ENCODE data around the gene TAS2R16.

The TAS2R16 gene, protein sequence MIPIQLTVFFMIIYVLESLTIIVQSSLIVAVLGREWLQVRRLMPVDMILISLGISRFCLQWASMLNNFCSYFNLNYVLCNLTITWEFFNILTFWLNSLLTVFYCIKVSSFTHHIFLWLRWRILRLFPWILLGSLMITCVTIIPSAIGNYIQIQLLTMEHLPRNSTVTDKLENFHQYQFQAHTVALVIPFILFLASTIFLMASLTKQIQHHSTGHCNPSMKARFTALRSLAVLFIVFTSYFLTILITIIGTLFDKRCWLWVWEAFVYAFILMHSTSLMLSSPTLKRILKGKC

DNA sequence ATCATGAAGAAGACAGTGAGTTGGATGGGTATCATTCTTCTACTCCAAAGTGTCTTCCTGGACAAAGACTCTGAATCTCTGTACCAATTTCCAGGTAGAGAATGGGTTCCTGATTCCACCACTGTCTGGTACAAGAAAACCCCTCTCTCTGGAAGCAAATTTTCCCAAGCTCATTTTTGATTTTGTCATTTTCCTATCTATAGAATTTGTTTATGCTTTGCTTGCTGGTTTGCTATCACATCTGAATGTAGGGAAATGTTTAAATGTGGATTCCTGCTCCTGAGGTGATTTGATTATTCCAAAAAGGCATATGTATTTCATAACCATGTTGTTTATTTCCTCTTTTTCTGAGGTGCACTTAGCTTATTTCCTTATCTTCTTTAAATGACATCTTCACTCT lies at the start of gene TAS2R16:
TSS of gene TAS2R16 (minus strand) at position 101 of the 400 bp plus-strand sequence. CDS start at position 35, 66 bp downstream.
- DNase-seq: no peak

DNA sequence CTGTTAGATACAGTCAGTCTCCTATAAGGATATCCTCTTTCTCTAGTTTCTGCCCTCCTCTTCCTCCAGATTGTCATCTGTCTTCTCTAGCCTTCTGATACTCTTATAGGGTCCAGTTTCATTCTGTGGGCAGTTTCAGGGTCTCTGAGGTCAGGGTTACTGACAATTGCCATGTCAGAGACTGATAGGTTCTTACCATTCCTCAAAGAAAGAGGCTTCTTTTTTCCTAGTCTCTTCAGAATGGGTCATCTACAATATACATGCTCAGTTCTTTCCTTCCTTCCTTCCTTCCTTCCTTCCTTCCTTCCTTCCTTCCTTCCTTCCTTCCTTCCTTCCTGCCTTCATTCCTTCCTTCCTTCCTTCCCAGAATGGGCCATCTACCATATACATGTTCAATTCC lies 48.1 kb upstream of the TAS2R16 start:
- no peak for DNase-seq

DNA sequence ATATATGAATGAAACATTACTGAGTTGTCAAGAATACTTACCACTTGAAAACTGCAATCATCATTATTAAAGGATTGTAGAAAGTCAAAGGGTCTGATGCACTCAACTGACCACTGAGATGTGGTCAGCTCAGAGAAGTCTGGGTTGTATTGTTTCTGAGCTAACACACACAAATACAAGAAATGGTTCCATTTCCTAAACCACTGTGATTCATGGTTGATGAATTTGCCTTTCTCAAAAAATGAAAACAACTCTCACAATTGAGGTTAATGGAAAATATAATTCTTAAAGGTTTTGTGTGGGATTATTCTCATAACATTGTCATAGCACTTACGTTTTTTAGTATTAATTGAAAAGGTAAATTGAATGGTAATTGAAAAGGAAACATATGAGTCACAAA lies 45.6 kb upstream of the TAS2R16 start:
- no peak for DNase-seq

DNA sequence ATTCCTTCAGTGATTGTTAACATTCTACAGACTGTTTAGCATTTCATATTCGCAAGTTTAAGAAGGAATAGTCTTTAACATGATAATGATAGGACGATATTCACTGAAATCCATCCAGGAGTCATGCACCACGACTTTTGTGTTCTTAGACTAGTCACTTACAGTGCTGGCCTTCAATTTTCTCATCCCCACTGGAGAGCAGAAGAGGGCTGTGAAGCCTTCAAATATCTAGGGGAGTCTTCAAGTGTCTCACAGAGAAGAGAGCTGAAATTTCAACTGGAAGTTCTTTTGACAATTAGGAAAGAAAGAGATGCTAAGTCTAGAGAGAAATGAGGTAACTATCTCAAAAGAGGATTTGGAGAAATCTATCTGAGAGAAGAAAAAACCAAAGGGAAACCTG lies 43.8 kb upstream of the TAS2R16 start:
- no peak for DNase-seq

DNA sequence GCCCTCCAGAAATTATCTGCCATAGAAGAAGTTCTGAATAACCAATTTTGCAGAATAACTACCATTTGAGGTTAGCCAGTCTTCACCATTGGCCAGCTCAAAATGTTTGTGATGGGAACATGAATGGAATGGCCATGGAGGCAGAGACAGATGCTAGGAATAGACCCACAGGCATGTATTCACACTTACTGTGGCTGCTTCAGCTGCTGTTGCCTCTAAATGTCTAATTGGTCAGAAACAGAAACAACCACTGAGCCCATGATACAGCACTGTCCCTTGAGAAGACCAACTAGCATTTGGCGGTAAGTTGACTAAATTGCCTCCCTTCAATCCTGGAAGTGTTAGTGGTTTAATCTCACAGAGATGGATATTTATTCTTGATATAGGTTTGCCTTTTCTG lies 38.6 kb upstream of the TAS2R16 start:
- DNase-seq: no peak

DNA sequence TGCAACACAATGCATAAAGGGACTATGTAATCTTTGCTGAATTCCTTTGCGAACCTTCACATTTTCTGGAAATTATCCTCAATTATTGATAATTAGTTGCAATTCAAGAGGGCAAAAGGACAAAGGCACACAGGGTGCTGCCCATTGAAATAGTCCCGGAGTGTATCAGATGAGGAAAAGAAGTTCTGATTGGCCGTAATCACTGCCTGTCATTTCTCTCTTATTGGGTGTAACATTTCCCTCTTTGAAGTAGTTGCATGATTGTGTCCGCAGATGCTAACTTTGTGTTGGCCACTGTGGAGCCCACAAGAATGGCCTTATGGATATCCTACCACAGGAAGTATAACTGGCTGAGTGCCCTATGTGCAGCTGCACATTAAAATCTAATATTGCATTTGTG lies 35.1 kb upstream of the TAS2R16 start:
- no peak for DNase-seq

DNA sequence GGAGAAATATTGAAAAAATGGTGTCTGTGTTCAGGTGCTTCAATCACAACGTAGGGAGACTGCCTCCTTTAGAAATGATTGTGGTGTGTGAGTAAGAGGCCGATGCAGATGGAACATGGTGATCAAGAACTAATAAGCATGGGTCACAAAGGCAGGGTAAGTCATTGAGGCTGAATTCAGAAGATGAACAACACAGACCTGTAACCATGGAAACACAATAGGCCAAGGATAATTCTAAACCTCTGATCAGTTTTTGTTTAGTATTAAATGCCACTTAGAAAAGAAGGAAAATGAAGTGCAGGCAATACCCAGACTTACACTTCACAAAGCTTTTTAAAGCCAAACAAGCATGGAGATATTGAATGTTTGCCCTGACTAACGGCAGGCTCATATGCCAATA lies 32.8 kb upstream of the TAS2R16 start:
- no peak for DNase-seq

DNA sequence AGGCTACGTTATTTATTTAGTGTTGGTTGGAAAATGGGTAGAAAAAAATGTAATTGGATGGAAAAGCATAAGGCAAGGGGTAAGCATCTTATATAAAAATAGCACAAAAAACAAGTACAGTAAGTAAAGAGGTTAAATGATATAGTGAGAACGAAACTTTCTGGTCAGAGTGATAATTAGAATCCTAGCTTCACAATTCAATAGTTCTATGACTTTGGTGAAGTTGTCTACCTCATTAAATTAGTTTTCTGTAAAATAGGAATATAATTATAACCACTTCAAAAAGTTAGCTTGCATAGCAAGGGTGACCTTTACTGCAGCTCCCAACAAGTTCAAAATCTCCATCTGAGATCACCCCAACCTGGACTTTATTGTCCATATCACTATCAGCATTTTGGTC lies 30.8 kb upstream of the TAS2R16 start:
- no peak for DNase-seq

DNA sequence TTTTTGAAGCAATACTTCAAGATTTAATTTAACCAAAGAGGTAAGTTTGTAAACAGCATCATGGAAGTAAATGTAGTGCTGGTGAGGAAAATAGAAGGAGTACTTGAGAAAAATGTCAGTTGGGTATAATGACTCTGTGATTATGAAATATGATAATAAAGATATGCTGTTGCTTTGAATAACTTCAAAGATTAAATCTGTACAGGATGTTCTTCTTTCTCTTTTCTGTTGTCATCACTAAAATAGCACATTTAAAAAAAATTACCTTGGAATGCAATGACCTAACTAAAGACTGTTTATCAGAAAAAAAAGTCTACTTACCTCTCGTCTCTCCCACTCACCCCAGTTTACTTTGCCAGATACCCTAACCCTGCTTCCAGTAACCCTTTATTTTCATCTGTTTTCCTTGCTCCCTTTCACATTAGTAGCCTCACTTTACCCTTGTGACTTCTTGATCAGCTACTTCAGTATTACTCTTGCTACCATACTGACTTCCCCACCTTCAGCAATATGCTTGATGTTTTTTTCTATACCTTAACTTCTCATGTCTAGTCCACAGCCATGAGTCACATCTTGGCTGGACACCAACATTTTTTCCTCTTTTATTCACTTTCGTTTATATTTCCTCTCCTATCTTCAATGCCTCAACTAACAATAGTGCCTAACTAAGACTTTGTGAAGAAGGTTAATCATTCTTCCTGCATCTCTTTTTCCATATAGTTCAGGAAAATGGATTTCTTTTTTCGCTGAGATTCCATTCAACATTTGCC lies 29.7 kb upstream of the TAS2R16 start:
- DNase-seq: no peak

DNA sequence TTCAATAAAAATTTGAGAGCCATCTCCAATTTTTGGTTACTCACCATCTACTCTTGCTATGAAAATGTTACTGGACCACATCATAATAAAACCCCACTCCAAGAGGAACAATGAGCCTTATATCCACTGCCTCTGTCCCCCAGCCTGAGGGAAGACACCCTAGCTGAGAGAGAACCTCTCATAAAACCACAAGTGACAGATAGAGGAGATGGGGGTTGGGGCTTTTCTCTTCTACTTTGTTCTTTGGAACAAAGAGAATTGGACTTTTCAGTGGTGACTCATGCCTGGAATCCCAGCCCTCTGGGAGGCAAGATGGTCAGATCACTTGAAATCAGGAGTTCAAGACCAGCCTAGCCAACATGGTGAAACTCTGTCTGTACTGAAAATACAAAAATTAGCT lies 27.6 kb upstream of the TAS2R16 start:
- DNase-seq: no peak

DNA sequence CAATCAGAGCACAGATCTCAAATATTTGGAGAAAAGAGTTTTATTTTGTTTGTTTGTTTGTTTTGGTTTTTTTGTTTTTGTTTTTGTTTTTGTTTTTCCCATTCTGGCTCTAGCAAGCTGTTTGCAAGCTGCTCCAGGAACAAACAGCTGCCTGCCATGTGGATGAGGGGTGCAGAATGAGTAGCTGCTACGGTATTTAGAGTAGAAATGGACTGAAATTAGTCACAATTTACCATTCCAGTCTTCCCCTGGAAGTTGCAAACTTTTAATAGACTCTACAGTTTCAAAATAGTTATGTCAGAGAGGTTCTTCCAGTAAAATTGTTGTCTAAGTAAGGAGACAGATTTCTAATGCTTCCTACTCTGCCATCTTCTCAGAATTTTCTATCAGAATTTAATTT lies 27.1 kb upstream of the TAS2R16 start:
- no peak for DNase-seq

DNA sequence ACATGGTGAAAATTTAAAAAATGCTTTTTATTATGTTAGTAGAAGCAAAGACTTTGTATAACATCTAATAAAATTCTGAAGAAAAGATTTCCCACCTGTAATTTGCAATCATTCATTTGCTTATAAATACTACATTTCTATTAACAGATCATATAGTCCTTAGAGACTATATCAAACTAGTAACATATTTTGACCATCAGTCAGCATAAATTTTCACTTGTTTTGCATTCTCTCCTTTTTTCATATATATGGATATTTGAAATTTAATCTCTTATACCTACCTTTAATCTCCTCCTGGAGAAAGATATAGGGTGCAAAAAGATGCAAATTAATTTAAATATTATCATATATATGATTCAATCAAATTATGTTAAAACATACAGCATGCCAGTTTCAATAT lies 16.9 kb upstream of the TAS2R16 start:
- DNase-seq: no peak

DNA sequence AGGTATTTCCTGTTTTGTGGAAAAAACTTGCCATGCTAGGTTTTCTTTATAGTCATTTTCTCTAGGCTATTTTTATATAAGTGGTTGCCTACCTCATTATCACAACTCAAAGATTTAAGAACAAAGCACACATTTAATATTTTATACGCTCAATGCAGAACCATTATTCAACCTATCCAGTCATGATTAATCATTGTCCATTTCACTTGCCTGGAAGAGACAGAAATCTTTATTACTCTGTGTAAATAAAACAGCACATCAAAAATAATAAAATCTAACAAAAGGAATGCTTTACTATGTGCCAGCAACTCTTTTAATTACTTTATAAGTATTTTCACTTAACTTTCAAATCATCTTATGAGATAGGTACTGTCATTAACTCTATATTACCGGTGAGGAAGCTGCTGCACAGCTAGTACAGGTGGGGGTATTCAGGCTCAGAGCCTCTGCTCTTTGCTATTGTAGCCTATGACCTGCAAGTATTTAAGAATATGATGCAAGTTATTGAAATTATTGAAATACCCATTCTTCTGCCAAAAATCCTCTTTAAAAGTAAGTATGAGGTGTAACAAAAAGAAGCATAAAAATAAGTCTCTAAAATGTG lies 16.4 kb upstream of the TAS2R16 start:
- no peak for DNase-seq

DNA sequence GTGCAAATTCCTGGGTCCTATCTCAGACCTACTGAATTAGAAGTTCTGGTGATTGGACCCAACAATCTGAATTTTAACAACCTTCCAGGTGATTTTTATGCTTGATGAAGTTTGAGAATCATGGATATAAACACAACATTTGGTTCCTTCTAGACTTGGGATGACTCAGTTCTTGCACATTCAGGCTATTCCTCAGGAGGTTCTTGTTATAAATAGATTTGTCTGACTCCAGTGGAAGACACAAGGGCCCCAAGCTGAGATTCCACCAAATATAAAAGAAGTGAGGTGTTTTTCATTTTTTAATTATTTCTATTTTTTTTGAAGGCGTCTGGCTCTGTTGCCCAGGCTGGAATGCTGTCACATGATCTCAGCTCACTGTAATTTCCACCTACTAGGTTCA lies 9.4 kb upstream of the TAS2R16 start:
- no peak for DNase-seq

DNA sequence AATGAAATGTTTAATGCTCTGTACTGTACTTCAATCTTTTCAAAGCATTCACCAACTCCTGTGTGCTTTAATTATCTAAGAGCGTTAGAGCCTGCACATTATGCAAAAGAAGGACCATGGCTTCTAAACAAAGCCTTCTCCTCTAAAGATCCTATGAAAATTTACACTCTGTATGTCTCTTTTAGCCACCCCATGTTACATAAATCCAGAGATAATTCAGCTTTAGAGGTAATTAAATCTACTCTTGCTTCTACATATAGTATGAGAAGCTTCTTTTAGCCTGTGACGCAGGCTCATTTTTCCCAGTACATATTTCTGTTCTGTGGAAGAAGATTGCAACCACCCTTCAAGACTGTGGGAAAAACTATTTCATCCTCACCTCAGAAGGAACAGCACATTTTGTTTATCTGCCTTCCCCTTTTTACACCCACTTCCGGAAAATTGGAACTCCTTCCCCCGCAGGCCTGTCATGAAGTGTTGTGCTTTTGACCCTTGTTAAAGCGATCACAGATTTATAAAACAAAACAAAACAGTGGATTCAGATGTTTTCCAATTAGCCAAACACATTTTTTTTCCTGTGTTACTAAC lies 8.1 kb upstream of the TAS2R16 start:
- DNase-seq: no peak

DNA sequence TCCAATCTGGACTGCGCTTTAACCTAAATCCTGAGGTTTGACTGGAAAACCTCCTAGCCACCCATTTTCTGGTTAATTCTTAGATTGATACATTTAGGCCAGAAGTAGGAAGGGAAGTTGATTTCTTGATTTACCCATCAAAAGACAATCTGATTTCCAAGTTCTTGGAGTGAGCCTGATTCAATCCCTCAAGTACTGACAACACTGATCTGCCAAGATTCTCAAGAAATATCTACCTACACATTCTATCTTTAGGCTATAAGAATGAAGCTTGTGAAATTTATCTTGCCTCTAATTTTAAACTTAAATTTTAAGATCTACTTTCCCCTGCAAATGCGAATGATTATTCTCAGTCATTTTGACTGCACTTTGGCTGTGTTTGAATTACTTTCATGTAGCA lies 5.9 kb downstream of the TAS2R16 start:
- DNase-seq: no peak

DNA sequence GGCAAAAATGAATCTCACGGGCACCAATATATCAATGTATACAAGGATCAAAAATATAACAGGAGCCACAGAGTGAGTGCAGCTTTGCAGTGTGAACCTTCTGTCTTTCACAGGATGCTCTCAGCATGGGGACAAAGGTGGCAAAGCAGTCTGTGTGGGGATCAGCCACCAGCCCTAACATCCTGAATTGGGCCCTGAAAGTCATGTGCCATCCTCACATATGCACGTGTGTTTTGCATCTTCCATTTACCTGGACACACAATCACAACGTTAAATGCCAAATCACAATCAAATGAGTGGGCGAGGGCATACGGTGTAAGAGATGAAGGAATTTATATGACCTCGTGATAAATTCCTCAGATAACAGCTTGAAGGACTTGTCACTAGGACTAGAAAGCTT lies 6.5 kb downstream of the TAS2R16 start:
- DNase-seq: no peak

DNA sequence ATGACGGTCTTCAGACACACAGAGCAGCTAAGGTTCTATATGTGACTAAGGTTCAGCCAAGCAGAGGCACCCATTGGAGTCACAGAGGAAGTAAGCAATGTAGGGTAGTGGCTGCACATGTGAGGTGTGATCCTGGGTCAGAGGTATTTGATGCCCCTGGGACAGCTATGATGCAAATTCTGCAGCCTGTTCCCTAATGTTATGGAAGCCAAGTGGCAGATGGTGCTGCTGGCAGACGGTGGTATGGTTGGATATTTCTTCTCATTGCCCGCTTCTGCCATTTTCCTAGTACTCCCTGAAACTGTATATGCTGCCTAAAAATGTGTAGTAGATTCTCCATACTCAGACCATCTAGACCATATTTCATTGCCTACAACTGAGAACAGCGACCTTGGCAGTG lies 7.2 kb downstream of the TAS2R16 start:
- DNase-seq: no peak

DNA sequence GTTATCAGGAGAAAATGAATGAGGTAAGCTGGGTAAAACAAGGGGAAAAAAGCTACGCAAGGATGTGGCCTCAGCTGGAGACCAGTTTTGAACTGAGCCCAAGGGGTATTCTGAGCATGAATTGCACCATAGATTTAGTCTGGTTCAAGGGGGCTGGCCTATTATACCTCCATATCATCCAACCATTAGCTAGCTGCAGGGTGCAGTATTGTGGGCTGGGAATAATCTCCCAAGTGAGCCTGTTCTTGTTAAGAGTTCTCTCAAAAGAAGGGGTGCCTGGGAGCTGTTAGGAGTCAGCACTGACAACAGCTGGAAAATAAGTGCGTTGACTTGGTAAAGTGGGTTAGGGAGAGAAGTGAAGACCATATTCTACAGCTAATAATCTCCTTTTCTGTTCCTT lies 8.0 kb downstream of the TAS2R16 start:
- no peak for DNase-seq

DNA sequence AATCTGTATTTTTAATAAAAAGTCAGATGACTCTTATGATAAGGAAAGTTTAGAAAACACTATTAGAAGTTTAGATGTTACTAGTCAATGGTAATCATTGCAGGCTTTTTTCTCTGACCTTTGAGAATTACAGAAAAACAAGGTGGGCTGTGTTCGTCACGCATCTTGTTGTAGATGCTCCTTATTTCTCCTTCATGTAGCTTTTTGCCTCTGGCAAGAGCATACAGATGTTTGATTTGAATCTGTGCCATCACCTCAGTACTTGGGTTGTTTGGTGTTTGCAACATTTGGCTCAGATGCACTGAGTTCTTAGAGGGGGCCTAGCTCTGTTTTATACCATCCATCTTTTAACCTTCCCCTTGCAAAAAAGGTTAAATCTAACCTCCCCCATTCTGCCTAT lies 11.5 kb downstream of the TAS2R16 start:
- no peak for DNase-seq

DNA sequence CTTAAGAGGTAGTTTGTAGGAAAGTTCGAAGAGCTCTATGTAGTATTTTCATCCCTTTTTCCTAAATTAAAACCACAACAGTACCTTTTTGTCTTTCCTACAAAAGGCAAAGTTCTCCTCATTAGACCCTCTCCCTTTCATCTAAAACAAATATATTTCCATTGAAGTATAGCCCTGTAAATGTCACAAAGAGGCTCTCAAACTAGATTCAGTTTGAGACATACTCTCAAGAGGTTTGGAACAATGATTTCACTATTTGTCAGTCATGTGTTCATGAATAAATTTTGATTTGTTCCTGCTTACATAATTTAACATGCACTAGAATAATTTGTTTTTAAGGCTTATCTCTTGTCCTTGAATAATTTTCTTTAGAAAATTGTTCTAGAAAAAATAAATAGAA lies 12.2 kb downstream of the TAS2R16 start:
- no peak for DNase-seq

DNA sequence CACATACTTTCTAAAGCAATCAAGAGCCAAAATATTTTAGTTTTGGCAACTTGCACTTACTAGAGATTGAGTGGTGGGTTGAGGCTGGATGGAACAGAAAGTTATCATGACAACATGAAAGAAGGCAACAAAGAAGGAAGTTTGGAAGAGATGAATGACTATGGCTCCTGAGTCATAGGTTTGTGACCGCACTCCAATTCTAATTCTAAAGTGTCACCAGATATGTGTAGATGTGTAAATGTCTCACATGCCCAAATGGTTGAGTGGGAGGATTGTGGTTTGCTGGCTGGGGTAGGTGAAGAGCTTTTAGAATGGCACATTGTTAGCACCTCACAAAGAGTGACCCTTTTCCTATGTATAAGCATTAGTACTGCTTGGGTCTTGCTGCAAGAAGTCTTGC lies 20.2 kb downstream of the TAS2R16 start:
- DNase-seq: no peak

DNA sequence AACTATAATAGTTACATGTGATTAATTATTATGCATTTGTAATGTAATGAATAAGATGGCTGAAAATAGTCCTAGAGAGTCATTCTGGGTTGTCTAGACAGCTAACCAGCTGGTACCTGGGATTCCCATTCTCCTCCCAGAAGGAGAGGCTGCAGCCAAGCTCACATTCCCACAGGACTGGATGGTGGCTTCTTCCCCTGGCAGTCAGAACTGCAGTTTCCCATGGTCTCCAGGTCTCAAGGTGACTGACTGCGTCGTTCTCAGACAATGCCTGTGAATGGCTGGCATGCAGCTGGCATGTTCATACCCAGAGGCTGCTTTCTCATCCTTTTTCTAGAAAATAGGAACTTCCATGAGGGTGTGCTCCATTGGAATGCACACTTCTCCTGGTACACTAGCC lies 21.3 kb downstream of the TAS2R16 start:
- no peak for DNase-seq

DNA sequence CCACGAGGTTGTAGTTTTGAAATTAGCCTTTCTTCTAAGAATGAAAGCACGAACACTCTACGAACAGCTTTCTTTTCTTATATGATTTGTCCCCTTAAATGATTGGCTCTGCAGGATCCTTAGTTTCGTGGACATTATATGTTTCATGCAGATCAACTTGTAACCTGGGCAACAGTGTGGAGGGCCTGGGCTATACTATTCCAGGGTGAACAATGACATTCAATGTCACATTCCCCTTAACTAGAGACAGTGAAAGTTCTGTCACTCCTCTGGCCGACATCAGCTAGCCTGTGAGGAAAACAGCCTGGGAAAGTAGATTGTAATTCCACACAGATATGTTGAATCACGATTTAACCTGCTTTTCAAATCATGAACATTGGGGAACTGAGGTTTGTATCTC lies 23.4 kb downstream of the TAS2R16 start:
- no peak for DNase-seq
